ENCODE measurements around the gene CBR3. TPM values are rescaled to one million over a fixed set of nuclear protein-coding genes. Genes with fewer than 3 reads are reported as not detected.

The CBR3 gene
- total and polyA plus RNA-seq, 9 of the 15 experiments (the other 6 are each of a cell fraction or from before 2014, with no cell fraction given), result not detected

GRCh38 chr21:36159356-36159921 is 24.6 kb downstream of the CBR3 start:
- no peak overlapping the region for H3K4me2 ChIP-seq (ENCODE audit: insufficient read depth, low read length)
- H3K4me3 ChIP-seq, result no peak overlapping the region
- no peaks in the 10 kb centered on the region for H3K36me3 ChIP-seq (ENCODE audit: control insufficient read depth, insufficient read depth, low read length)
- intact Hi-C loops (cut with micrococcal nuclease) (no loop called here), in situ Hi-C loops (cut with MboI) (no loop called here)
- no peaks in the 10 kb centered on the region for H4K20me1 ChIP-seq (replicated peaks; ENCODE audit: control insufficient read depth, insufficient read depth, low read length)
- H3K4me1 ChIP-seq (replicated peaks in 1 of 2; ENCODE audit: control insufficient read depth in 2 of 2, insufficient read depth in 2 of 2, low read length in 2 of 2), result peaks cover 11 to 19% of the 10 kb centered on the region in 2 experiments; a peak in 4 of 5 replicates
- ATAC-seq (no peak), FAIRE-seq (no peak), DNase-seq (ENCODE audit: extremely low read depth in 1 of 4, low spot score in 3 of 4) (no peak)
- H3K9me1 ChIP-seq (ENCODE audit: control insufficient read depth, insufficient read depth, low read length), result no peaks in the 10 kb centered on the region
- H2AFZ ChIP-seq (ENCODE audit: low read depth, low read length), result no peak overlapping the region
- POLR2A ChIA-PET, result interaction anchor here (0.6 kb wide), 1 partner anchor 36 kb away, joined by 3 read pairs; no protein-coding TSS in a partner anchor
- H3K9me3 ChIP-seq (replicated peaks; ENCODE audit: control insufficient read depth, insufficient read depth, low read depth, low read length), result no peaks in the 10 kb centered on the region
- peaks cover 9 to 44% of the 10 kb centered on the region in 2 experiments; a peak in 4 of 5 replicates for H3K27me3 ChIP-seq (ENCODE audit: control insufficient read depth in 2 of 2, insufficient read depth in 2 of 2, low read length in 2 of 2)
- H3K27ac ChIP-seq (ENCODE audit: extremely low read depth, low read depth, low read length), result no peak overlapping the region
- WGBS (ENCODE audit: insufficient coverage, low coverage, missing lambda C conversion rate), result 27% methylated on average over 11 of the region's 13 CpGs
- CTCF ChIA-PET (ENCODE audit: low intra/inter-chr PET ratio), result no interaction called here
- H3K79me2 ChIP-seq (ENCODE audit: control insufficient read depth, insufficient read depth, low read length), result no peaks in the 10 kb centered on the region
- no TSS peak for BruUV-seq (replicated peaks)
- H3K9ac ChIP-seq (ENCODE audit: insufficient read depth in 1 of 2, low read depth in 2 of 2, low read length in 2 of 2), result no peak overlapping the region
- TF ChIP-seq USF1 (CRISPR knock-in tag; IDR thresholded peaks at IDR 0.05) (peak; percentile 17; the same call in 1 of the 2 replicates), HBP1 (CRISPR knock-in tag; IDR thresholded peaks at IDR 0.05) (0 out of 2 replicates have a peak, but pooled peaks have one; percentile 17), ZNF639 (CRISPR knock-in tag; conservative IDR thresholded peaks at IDR 0.05 in 1 of 2, IDR thresholded peaks at IDR 0.05 in 1 of 2) (no peak), CEBPB (tag; IDR thresholded peaks at IDR 0.05) (peak; percentile 65), ELF4 (CRISPR knock-in tag; IDR thresholded peaks at IDR 0.05) (no peak), GATAD2B (IDR thresholded peaks at IDR 0.05; ENCODE audit: borderline replicate concordance) (no peak), ZNF584 (CRISPR knock-in tag; IDR thresholded peaks at IDR 0.05; ENCODE audit: low read depth) (no peak)

Measured in K562 (cell line).